IMR-90 (cell line): Measurements from ENCODE around the gene LMAN2L. TPM values are rescaled to one million over a fixed set of nuclear protein-coding genes. Genes with fewer than 3 reads are reported as not detected.

Source experiments
- ATAC-seq: fragments of 200-7000 bp; cut with Tn5 transposase; 2 replicates; pipeline ENCODE4 v1.9.1; 2020; ENCODE audit warnings: low read depth, mild to moderate bottlenecking, moderate library complexity
- BruUV-seq: library from RNA; stranded (reverse); fragments of 400-500 nt; replicated peaks from 2 replicates; lab custom pipeline; 2021; lab: Mats Ljungman, UMichigan
- CTCF ChIA-PET: fragments of 300-600 bp; formaldehyde crosslinking; extraction: SDS; loops from one replicate; lab custom pipeline; 2021; ENCODE audit warnings: antibody characterized with exemption; lab: Yijun Ruan, JAX
- POLR2A ChIA-PET: fragments of 300-600 bp; sonication (Branson Sonifier 250); formaldehyde crosslinking; loops from one replicate; lab custom pipeline; 2022; ENCODE audit warnings: antibody characterized with exemption; ENCODE audit not compliant: unreplicated experiment; lab: Charles Lee
- DNase-seq: peaks from one replicate; pipeline ENCODE4 v3.0.0; 2013
- H2AFZ ChIP-seq: replicated peaks from 2 replicates; pipeline ENCODE3; 2013; ENCODE audit warnings: low read length, mild to moderate bottlenecking; ENCODE audit not compliant: poor library complexity
- H2AK5ac ChIP-seq: 2 replicates; pipeline ENCODE4 v1.6.1; 2013; ENCODE audit warnings: low read depth, low read length, inconsistent platforms
- H2AK9ac ChIP-seq: replicated peaks from 2 replicates; pipeline ENCODE3; 2013; ENCODE audit warnings: mild to moderate bottlenecking, low read depth, low read length, moderate library complexity; ENCODE audit not compliant: poor library complexity
- H2BK120ac ChIP-seq: 2 replicates; pipeline ENCODE4 v1.6.1; 2013; ENCODE audit warnings: low read depth, low read length, inconsistent platforms
- H2BK15ac ChIP-seq: 3 replicates; pipeline ENCODE4 v1.6.1; 2013; ENCODE audit warnings: low read depth, low read length, inconsistent platforms
- H2BK20ac ChIP-seq: 2 replicates; pipeline ENCODE4 v1.6.1; 2013; ENCODE audit warnings: low read depth, mild to moderate bottlenecking, inconsistent platforms, low read length, moderate library complexity
- H2BK5ac ChIP-seq: 2 replicates; pipeline ENCODE4 v1.6.1; 2013; ENCODE audit warnings: mild to moderate bottlenecking, low read depth, low read length, inconsistent platforms; ENCODE audit not compliant: poor library complexity, severe bottlenecking
- H3K14ac ChIP-seq: replicated peaks from 2 replicates; pipeline ENCODE4 v1.6.1; 2013; ENCODE audit warnings: low read depth, low read length, inconsistent platforms
- H3K18ac ChIP-seq: 2 replicates; pipeline ENCODE4 v1.6.1; 2013; ENCODE audit warnings: low read depth, low read length, control low read depth
- H3K23ac ChIP-seq: 2 replicates; pipeline ENCODE4 v1.6.1; 2013; ENCODE audit warnings: low read depth, low read length, inconsistent platforms
- H3K27ac ChIP-seq: 2 replicates; pipeline ENCODE4 v1.5.1; 2013; ENCODE audit warnings: mild to moderate bottlenecking, control low read depth, low read length; ENCODE audit not compliant: insufficient read depth
- H3K27me3 ChIP-seq: 2 replicates; pipeline ENCODE4 v1.6.1; 2013; ENCODE audit warnings: low read length; ENCODE audit not compliant: control insufficient read depth, insufficient read depth
- H3K36me3 ChIP-seq: 2 replicates; pipeline ENCODE4 v1.6.1; 2013; ENCODE audit warnings: low read length, mixed read lengths; ENCODE audit not compliant: control insufficient read depth, insufficient read depth
- H3K4ac ChIP-seq: 2 replicates; pipeline ENCODE4 v1.6.1; 2013; ENCODE audit warnings: low read depth, low read length, inconsistent platforms
- H3K4me1 ChIP-seq: 2 replicates; pipeline ENCODE4 v1.6.1; 2013; ENCODE audit warnings: low read length, mixed read lengths; ENCODE audit not compliant: control insufficient read depth, insufficient read depth
- H3K4me2 ChIP-seq: 2 replicates; pipeline ENCODE4 v1.6.1; 2013; ENCODE audit warnings: low read depth, mild to moderate bottlenecking, control low read depth, low read length, moderate library complexity
- H3K4me3 ChIP-seq: 2 replicates; pipeline ENCODE4 v1.5.1; 2013; ENCODE audit warnings: low read depth, mild to moderate bottlenecking, control low read depth, low read length, moderate library complexity; ENCODE audit not compliant: insufficient read depth
- H3K56ac ChIP-seq: 2 replicates; pipeline ENCODE4 v1.6.1; 2013; ENCODE audit warnings: low read length, inconsistent platforms; ENCODE audit not compliant: insufficient read depth; ENCODE audit errors: extremely low read depth
- H3K79me1 ChIP-seq, 2 experiments: 2 replicates each; pipeline ENCODE4 v1.6.1; 2013; ENCODE audit warnings: low read length in 2 of 2, inconsistent platforms in 1 of 2, low read depth in 1 of 2
- H3K9ac ChIP-seq: 2 replicates; pipeline ENCODE4 v1.6.1; 2013; ENCODE audit warnings: low read depth, low read length, control low read depth
- H3K9me1 ChIP-seq: 2 replicates; pipeline ENCODE4 v1.6.1; 2013; ENCODE audit warnings: low read length, inconsistent platforms; ENCODE audit not compliant: insufficient read depth
- H3K9me3 ChIP-seq: 2 replicates; pipeline ENCODE4 v1.6.1; 2013; ENCODE audit warnings: low read length; ENCODE audit not compliant: control insufficient read depth, insufficient read depth
- H4K20me1 ChIP-seq: 2 replicates; pipeline ENCODE4 v1.6.1; 2013; ENCODE audit warnings: low read length, inconsistent platforms; ENCODE audit not compliant: insufficient read depth
- H4K5ac ChIP-seq: 2 replicates; pipeline ENCODE4 v1.6.1; 2013; ENCODE audit warnings: mild to moderate bottlenecking, low read depth, low read length, control low read depth
- H4K8ac ChIP-seq, 2 experiments: 2 replicates each; pipeline ENCODE4 v1.6.1; 2013; ENCODE audit warnings: low read depth in 2 of 2, low read length in 2 of 2, control low read depth in 1 of 2, inconsistent platforms in 1 of 2
- H4K91ac ChIP-seq: 2 replicates; pipeline ENCODE4 v1.6.1; 2013; ENCODE audit warnings: low read depth, low read length, inconsistent platforms; ENCODE audit not compliant: insufficient read depth
- BHLHE40 ChIP-seq: fragments of 150-350 bp; IDR thresholded peaks from 2 replicates; pipeline ENCODE4 v1.6.1; 2016; ENCODE audit warnings: mild to moderate bottlenecking, low read depth, low read length
- CEBPB ChIP-seq: IDR thresholded peaks from 2 replicates; pipeline ENCODE4 v1.6.1; 2012; ENCODE audit warnings: low read depth, low read length, improper control_type of control experiment
- CHD1 ChIP-seq: IDR thresholded peaks from 2 replicates; pipeline ENCODE4 v1.6.1; 2012; ENCODE audit warnings: low read depth, low read length, improper control_type of control experiment
- FOS ChIP-seq: fragments of 150-350 bp; IDR thresholded peaks from 2 replicates; pipeline ENCODE4 v1.6.1; 2016; ENCODE audit warnings: low read depth, low read length
- MAFK ChIP-seq: IDR thresholded peaks from 2 replicates; pipeline ENCODE4 v1.6.1; 2012; ENCODE audit warnings: low read depth, low read length, improper control_type of control experiment
- MAZ ChIP-seq: IDR thresholded peaks from 2 replicates; pipeline ENCODE4 v1.6.1; 2012; ENCODE audit warnings: low read depth, mild to moderate bottlenecking, low read length, improper control_type of control experiment, moderate library complexity, borderline replicate concordance
- MXI1 ChIP-seq: IDR thresholded peaks from 2 replicates; pipeline ENCODE4 v1.6.1; 2012; ENCODE audit warnings: low read depth, mild to moderate bottlenecking, low read length, moderate library complexity, borderline replicate concordance
- NFE2L2 ChIP-seq: fragments of 150-350 bp; IDR thresholded peaks from 2 replicates; pipeline ENCODE4 v1.6.1; 2016; ENCODE audit warnings: low read depth, mild to moderate bottlenecking, low read length
- POLR2A ChIP-seq: IDR thresholded peaks from 2 replicates; pipeline ENCODE4 v1.6.1; 2012; ENCODE audit warnings: mild to moderate bottlenecking, low read depth, low read length
- RAD21 ChIP-seq: IDR thresholded peaks from 2 replicates; pipeline ENCODE4 v1.6.1; 2012; ENCODE audit warnings: low read length, improper control_type of control experiment
- RCOR1 ChIP-seq: IDR thresholded peaks from 2 replicates; pipeline ENCODE4 v1.6.1; 2012; ENCODE audit warnings: mild to moderate bottlenecking, low read length, improper control_type of control experiment; ENCODE audit not compliant: insufficient replicate concordance
- RFX5 ChIP-seq: IDR thresholded peaks from 2 replicates; pipeline ENCODE4 v1.8.0; 2012; ENCODE audit warnings: low read depth, mild to moderate bottlenecking, low read length, moderate library complexity
- SMC3 ChIP-seq: fragments of 150-350 bp; IDR thresholded peaks from 2 replicates; pipeline ENCODE4 v1.6.1; 2016; ENCODE audit warnings: low read depth, mild to moderate bottlenecking, antibody characterized with exemption, low read length, moderate library complexity
- WGBS, 2 experiments: methylation state at CpG; one replicate each; pipeline versions ENCODE4 v1.1.5 to v1.1.7; 2013; ENCODE audit warnings: missing lambda C conversion rate in 2 of 2; ENCODE audit not compliant: insufficient read length in 1 of 2; ENCODE audit errors: extremely low coverage in 2 of 2; 5-methylcytosine and 5-hydroxymethylcytosine counted together
- dilution Hi-C: fragments of 300-500 bp; cut with HindIII; formaldehyde crosslinking; loops from one replicate; pipeline ENCODE4 v1.14.3; 2018; ENCODE audit warnings: low sequenced_read_pairs; ENCODE audit not compliant: unreplicated experiment
- in situ Hi-C: fragments of 300-500 bp; cut with MboI; formaldehyde crosslinking; loops from 3 replicates; pipeline ENCODE4 v1.14.3; 2019; ENCODE audit warnings: low sequenced_read_pairs, inconsistent platforms, mixed read lengths
- intact Hi-C: fragments of 100-400 bp; cut with micrococcal nuclease; formaldehyde crosslinking; loops from 2 replicates; pipeline ENCODE4 v1.10.0; 2022
- polyA plus RNA-seq, 3 experiments: library from polyadenylated mRNA; depleted of rRNA; stranded (reverse); fragments of >200 nt; gene quantifications; 2 replicates each; pipeline ENCODE4 v1.2.3, GENCODE V29; 2012; ENCODE audit warnings: low replicate concordance in 1 of 3
- total RNA-seq: library from RNA; depleted of rRNA; stranded (reverse); fragments of >200 nt; gene quantifications from 2 replicates; pipeline ENCODE4 v1.2.3, GENCODE V29; 2012
- TF ChIP-seq, protein P1 (sequence below): fragments of 150-350 bp; IDR thresholded peaks from 2 replicates; pipeline ENCODE4 v1.6.1; 2016; ENCODE audit warnings: low read depth, mild to moderate bottlenecking, low read length, moderate library complexity, borderline replicate concordance
- TF ChIP-seq, protein P2 (sequence below): fragments of 150-350 bp; IDR thresholded peaks from 2 replicates; pipeline ENCODE4 v1.6.1; 2017; ENCODE audit warnings: mild to moderate bottlenecking, antibody characterized with exemption, low read length, low read depth
- TF ChIP-seq, protein P3 (sequence below): conservative IDR thresholded peaks from 2 replicates; pipeline ENCODE4 v1.5.1; 2012; ENCODE audit warnings: mild to moderate bottlenecking, low read depth, low read length, improper control_type of control experiment

LMAN2L gene
- total and polyA plus RNA-seq, 2 of the 4 experiments (the other 2 are of a cell fraction) = 22.5 to 22.9 TPM

DNA sequence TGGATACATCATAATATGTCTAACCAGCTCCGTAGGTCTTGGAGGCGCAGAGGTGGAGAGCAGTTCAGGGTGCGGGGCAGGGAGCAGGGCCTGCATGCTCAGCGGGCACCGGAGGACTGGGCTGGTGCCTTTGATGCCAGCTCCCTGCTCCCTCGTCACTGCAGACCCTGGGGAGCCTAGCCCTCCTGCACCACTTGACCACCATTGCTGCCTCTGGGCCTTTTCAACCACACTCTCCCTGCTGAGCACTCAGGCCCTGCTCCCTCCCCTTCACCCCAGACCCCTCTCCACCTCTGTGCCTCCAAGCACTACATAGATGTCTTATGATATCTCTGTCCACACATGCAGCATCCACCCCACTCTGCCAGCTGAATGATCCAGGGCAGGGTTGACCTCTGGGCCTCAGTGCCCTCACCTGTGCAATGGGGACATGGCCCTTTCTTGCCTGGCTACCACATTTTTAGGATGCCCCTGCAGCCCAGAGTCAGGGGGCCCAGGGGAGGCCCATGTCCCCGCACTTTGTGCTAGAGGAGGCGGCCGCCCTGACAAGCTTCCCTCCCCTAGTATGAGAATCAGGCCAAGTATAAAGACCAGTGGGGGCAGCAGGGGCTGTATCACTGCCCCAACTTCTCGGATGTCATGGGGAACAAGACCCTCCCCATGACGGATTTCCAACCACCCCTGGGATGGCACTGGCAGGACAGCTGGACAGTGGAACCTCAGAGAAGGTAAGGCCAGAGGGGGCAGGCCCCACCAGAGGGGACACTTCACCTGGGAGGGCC, 51.0 kb downstream of the LMAN2L start:
- Histone ChIP-seq H3K4me3 (no peak overlapping the region), H2AFZ (peak overlapping the region; percentile 6), H2AK9ac (no peak overlapping the region), H3K4ac (no peak overlapping the region), H3K9me1 (no peaks in the 10 kb centered on the region), H3K56ac (no peak overlapping the region), H4K91ac (no peak overlapping the region), H3K9me3 (no peaks in the 10 kb centered on the region), H3K79me1 (no peaks in the 10 kb centered on the region), H3K9ac (no peak overlapping the region), H3K4me2 (no peak overlapping the region), H2BK15ac (no peak overlapping the region), H3K14ac (no peak overlapping the region), H3K23ac (no peak overlapping the region), H4K5ac (no peak overlapping the region), H3K27me3 (peaks cover 10% of the 10 kb centered on the region; the same call in 1 of the 2 replicates), H3K18ac (no peak overlapping the region), H3K27ac (no peak overlapping the region), H2BK20ac (no peak overlapping the region), H4K8ac (no peak overlapping the region), H2BK5ac (no peak overlapping the region), H4K20me1 (no peaks in the 10 kb centered on the region), H2AK5ac (no peak overlapping the region), H3K4me1 (peaks cover 12% of the 10 kb centered on the region; the same call in 1 of the 2 replicates), H3K36me3 (no peaks in the 10 kb centered on the region), H2BK120ac (no peak overlapping the region)
- DNase-seq = no peak
- no peak for TF ChIP-seq BHLHE40
- no peak for TF ChIP-seq SMC3
- no peak for TF ChIP-seq MAFK
- TF ChIP-seq RFX5 = no peak
- no peak for TF ChIP-seq POLR2A
- TF ChIP-seq MXI1 = no peak
- TF ChIP-seq, protein P1, sequence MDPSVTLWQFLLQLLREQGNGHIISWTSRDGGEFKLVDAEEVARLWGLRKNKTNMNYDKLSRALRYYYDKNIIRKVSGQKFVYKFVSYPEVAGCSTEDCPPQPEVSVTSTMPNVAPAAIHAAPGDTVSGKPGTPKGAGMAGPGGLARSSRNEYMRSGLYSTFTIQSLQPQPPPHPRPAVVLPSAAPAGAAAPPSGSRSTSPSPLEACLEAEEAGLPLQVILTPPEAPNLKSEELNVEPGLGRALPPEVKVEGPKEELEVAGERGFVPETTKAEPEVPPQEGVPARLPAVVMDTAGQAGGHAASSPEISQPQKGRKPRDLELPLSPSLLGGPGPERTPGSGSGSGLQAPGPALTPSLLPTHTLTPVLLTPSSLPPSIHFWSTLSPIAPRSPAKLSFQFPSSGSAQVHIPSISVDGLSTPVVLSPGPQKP = no peak
- TF ChIP-seq CEBPB = no peak
- TF ChIP-seq, protein P2, sequence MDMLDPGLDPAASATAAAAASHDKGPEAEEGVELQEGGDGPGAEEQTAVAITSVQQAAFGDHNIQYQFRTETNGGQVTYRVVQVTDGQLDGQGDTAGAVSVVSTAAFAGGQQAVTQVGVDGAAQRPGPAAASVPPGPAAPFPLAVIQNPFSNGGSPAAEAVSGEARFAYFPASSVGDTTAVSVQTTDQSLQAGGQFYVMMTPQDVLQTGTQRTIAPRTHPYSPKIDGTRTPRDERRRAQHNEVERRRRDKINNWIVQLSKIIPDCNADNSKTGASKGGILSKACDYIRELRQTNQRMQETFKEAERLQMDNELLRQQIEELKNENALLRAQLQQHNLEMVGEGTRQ = no peak
- TF ChIP-seq NFE2L2 = no peak
- TF ChIP-seq RAD21 = no peak
- TF ChIP-seq FOS = no peak
- TF ChIP-seq, protein P3, sequence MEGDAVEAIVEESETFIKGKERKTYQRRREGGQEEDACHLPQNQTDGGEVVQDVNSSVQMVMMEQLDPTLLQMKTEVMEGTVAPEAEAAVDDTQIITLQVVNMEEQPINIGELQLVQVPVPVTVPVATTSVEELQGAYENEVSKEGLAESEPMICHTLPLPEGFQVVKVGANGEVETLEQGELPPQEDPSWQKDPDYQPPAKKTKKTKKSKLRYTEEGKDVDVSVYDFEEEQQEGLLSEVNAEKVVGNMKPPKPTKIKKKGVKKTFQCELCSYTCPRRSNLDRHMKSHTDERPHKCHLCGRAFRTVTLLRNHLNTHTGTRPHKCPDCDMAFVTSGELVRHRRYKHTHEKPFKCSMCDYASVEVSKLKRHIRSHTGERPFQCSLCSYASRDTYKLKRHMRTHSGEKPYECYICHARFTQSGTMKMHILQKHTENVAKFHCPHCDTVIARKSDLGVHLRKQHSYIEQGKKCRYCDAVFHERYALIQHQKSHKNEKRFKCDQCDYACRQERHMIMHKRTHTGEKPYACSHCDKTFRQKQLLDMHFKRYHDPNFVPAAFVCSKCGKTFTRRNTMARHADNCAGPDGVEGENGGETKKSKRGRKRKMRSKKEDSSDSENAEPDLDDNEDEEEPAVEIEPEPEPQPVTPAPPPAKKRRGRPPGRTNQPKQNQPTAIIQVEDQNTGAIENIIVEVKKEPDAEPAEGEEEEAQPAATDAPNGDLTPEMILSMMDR = no peak
- no peak for TF ChIP-seq CHD1
- TF ChIP-seq MAZ = no peak
- no peak for TF ChIP-seq RCOR1
- CTCF ChIA-PET = no interaction called here
- BruUV-seq = no TSS peak
- intact Hi-C loops = no loop called here
- in situ Hi-C loops = no loop called here
- no CpG with 5 or more reads among the region's 11 CpGs for WGBS, 2 experiments
- dilution Hi-C loops = no loop called here
- no peak for ATAC-seq
- POLR2A ChIA-PET = no interaction called here
